ENCODE results near the gene PLCB3. TPM values are rescaled to one million over a fixed set of nuclear protein-coding genes. Genes with fewer than 3 reads are reported as not detected.
A peak's percentile ranks its signal among the peaks of the same experiment; 100 is the strongest.

PLCB3 gene
- total RNA-seq, 6 experiments from 2014 or later = 5.4 to 8.0 (median 6.7) TPM

- no peak for TF ChIP-seq POLR2A (IDR thresholded peaks at IDR 0.05)
- TF ChIP-seq CTCF (IDR thresholded peaks at IDR 0.05) = no peak
- intact Hi-C loops (cut with DNase I) = no loop called here
- Histone ChIP-seq H3K36me3 (peaks cover 0 to 32% (median 0%) of the 10 kb centered on the region in 4 donors), H3K27ac (no peak overlapping the region), H3K4me3 (no peak overlapping the region), H3K27me3 (no peaks in the 10 kb centered on the region), H3K9me3 (no peaks in the 10 kb centered on the region), H3K4me1 (peaks cover 0 to 14% (median 6%) of the 10 kb centered on the region in 4 donors)
- WGBS (ENCODE audit: insufficient coverage, low coverage, low lambda C conversion rate, missing lambda C conversion rate) = 100% methylated on average over 1 of the region's 10 CpGs
- ATAC-seq (no peak), DNase-seq (peak in 1 of 3 donors; percentile 46)
These were observed 31.6 kb upstream of the PLCB3 start for GRCh38 chr11:64219755-64220154.

DNA sequence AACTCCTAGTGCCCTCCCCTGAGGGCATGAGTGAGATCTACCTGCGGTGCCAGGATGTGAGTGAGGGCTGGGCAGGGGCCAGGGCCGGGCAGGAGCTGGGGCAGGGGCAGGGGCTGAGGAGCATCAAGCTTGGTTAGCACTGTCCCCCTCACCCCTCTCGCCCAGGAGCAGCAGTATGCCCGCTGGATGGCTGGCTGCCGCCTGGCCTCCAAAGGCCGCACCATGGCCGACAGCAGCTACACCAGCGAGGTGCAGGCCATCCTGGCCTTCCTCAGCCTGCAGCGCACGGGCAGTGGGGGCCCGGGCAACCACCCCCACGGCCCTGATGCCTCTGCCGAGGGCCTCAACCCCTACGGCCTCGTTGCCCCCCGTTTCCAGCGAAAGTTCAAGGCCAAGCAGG is 31.1 kb upstream of the PLCB3 start:
- intact Hi-C loops (cut with DNase I) = no loop called here
- DNase-seq (peak in 1 of 3 donors; percentile 52), ATAC-seq (no peak)
- no peaks in the 10 kb centered on the region for H3K9me3 ChIP-seq
- peaks cover 0 to 17% (median 8%) of the 10 kb centered on the region in 4 donors for H3K4me1 ChIP-seq
- no peaks in the 10 kb centered on the region for H3K27me3 ChIP-seq
- TF ChIP-seq POLR2A (IDR thresholded peaks at IDR 0.05) = no peak
- TF ChIP-seq CTCF (IDR thresholded peaks at IDR 0.05) = no peak
- H3K4me3 ChIP-seq = no peak overlapping the region
- no CpG with 5 or more reads among the region's 17 CpGs for WGBS (ENCODE audit: insufficient coverage, low coverage, low lambda C conversion rate, missing lambda C conversion rate)
- H3K36me3 ChIP-seq = peaks cover 0 to 28% (median 0%) of the 10 kb centered on the region in 4 donors
- no peak overlapping the region for H3K27ac ChIP-seq

DNA sequence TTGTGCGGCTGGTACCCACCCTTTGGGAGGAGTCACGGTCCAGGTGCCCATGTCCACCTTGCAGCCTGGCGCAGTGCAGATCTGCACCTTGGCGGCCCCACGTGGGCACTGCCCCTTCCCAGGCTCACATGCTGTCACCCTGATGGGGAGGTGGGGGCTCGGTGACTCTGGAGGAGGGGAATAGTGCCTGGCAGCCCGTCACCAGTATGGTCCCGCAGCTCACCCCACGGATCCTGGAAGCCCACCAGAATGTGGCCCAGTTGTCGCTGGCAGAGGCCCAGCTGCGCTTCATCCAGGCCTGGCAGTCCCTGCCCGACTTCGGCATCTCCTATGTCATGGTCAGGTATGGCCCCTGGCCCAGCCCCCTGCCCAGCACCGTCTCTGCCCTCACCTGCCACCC is 30.5 kb upstream of the PLCB3 start:
- peaks cover 0 to 28% (median 0%) of the 10 kb centered on the region in 4 donors for H3K36me3 ChIP-seq
- H3K4me3 ChIP-seq = no peak overlapping the region
- H3K27me3 ChIP-seq = no peaks in the 10 kb centered on the region
- intact Hi-C loops (cut with DNase I) = no loop called here
- WGBS (ENCODE audit: insufficient coverage, low coverage, low lambda C conversion rate, missing lambda C conversion rate) = 60% methylated on average over 1 of the region's 14 CpGs
- no peak overlapping the region for H3K27ac ChIP-seq
- H3K9me3 ChIP-seq = no peaks in the 10 kb centered on the region
- peak in 1 of 3 donors; percentile 48 for DNase-seq
- TF ChIP-seq POLR2A (IDR thresholded peaks at IDR 0.05) (no peak), CTCF (IDR thresholded peaks at IDR 0.05) (no peak)
- ATAC-seq = no peak
- H3K4me1 ChIP-seq = peaks cover 0 to 19% (median 9%) of the 10 kb centered on the region in 4 donors

GRCh38 chr11:64222651-64223000 is 28.7 kb upstream of the PLCB3 start:
- no peak for TF ChIP-seq POLR2A (IDR thresholded peaks at IDR 0.05)
- TF ChIP-seq CTCF (IDR thresholded peaks at IDR 0.05) = no peak
- Histone ChIP-seq H3K27me3 (no peaks in the 10 kb centered on the region), H3K4me3 (no peak overlapping the region), H3K9me3 (no peaks in the 10 kb centered on the region), H3K27ac (no peak overlapping the region), H3K36me3 (peaks cover 0 to 28% (median 0%) of the 10 kb centered on the region in 4 donors), H3K4me1 (peaks cover 4 to 30% (median 15%) of the 10 kb centered on the region in 4 donors)
- intact Hi-C loops (cut with DNase I) = no loop called here
- DNase-seq (no peak), ATAC-seq (no peak)
- WGBS (ENCODE audit: insufficient coverage, low coverage, low lambda C conversion rate, missing lambda C conversion rate) = 72% methylated on average over 6 of the region's 9 CpGs

All from right lobe of liver (tissue), 6 donors.